Erythroblast (primary cell): ENCODE measurements around the gene DNASE1L2.

Experiments used
- DNase-seq, 2 experiments: peaks; one replicate each; lab custom pipeline; 2025; lab: John Stamatoyannopoulos, UW
- GATA1 ChIP-seq: IDR thresholded peaks from 2 replicates; pipeline ENCODE4 v1.6.1; 2011; ENCODE audit warnings: low read depth, mild to moderate bottlenecking, control low read depth, low read length, moderate library complexity
- POLR2A ChIP-seq: IDR thresholded peaks from 2 replicates; pipeline ENCODE4 v1.6.1; 2011; ENCODE audit warnings: mild to moderate bottlenecking, low read length

Gene DNASE1L2, protein sequence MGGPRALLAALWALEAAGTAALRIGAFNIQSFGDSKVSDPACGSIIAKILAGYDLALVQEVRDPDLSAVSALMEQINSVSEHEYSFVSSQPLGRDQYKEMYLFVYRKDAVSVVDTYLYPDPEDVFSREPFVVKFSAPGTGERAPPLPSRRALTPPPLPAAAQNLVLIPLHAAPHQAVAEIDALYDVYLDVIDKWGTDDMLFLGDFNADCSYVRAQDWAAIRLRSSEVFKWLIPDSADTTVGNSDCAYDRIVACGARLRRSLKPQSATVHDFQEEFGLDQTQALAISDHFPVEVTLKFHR

DNA sequence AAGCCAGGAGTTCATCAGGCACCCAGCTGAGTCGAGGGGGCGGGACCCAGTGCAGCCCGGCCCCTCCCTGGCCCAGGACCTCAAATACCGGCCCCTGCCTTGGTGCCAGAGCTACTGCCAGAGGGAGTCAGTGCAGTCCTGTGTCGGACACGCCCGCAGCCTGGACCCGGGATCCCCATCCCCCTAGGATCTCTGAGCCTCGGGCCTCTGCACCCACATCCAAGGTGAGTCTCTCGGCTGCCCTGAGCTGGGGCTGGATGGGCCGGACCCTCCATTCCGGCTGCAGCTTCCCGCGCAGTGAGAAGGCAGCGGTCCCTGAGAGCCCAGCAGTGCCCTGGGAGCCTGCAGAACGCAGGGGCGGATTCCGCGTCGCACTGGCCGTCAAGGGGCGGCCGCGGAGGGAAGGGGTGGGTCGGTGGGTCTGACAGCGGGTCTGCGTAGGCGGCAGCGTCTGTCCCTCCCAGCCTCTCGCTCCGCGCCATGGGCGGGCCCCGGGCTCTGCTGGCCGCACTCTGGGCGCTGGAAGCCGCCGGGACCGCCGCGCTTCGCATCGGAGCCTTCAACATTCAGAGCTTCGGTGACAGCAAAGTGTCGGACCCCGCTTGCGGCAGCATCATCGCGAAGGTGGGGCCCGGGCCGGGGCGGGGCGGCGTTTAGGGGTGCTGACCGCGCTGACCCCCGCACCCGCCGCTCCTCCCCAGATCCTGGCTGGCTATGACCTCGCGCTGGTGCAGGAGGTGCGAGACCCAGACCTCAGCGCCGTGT lies at the start of gene DNASE1L2:
TSS of gene DNASE1L2 (plus strand) at position 108 of the 765 bp plus-strand sequence. CDS start at position 481, 373 bp downstream.
- DNase-seq, result no peak
- TF ChIP-seq POLR2A (no peak), GATA1 (no peak)

- no peak for DNase-seq
- TF ChIP-seq GATA1 (no peak), POLR2A (no peak)
Observed at GRCh38 chr16:2186505-2186904, 49.7 kb upstream of the DNASE1L2 start.

- no peak for TF ChIP-seq GATA1
- TF ChIP-seq POLR2A, result no peak
Observed at GRCh38 chr16:2187212-2187611, 49.0 kb upstream of the DNASE1L2 start.

DNA sequence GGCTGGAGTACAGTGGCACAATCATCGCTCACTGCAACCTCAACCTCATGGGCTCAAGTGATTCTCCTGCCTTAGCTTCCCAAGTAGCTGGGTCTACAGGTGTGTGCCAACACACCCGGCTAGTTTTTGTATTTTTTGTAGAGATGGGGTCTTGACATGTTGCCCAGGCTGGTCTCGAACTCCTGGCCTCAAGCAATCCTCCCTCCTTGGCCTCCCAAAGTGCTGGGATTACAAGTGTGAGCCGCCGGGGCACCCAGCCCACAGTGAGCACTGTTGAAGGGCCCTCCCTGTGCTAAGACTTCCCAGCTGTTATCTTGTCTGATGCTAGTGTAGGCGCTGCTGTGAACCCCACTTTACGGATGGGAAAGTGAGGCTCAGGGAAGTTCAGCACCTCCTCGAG lies 47.8 kb upstream of the DNASE1L2 start:
- TF ChIP-seq POLR2A (no peak), GATA1 (no peak)
- no peak for DNase-seq

More at GRCh38 chr16:2187212-2187611, 49.0 kb upstream of the DNASE1L2 start:
- no peak for DNase-seq

DNA sequence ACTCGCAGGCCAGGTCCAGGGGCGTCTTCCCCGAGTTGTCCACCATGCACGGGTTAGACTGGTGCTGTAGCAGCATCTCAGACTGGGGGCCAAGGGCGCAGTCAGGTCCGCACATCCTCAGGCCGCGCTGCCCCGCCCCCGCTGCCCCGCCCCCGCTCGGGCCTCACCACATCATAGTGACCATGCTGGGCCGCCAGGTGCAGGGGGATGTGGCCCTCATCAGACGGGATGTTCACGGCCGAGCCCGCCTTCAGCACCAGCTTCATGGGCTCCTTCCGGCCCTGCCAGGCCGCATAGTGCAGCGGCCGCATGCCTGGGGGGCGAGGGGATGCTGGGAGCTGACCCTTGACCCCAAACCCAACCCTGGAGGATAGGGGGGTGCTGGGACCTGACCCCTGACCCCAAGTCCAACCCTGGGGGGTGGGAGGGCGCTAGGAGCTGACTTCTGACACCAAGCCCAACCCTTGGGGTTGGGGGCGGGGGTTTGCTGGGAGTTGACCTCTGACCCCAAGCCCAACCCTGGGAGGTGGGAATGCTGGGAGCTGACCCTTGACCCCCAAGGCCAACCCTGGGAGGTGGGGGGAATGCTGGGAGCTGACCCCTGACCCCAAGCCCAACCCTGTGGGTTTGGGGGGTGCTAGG lies 46.9 kb upstream of the DNASE1L2 start:
- TF ChIP-seq GATA1 (no peak), POLR2A (no peak)
- DNase-seq, result no peak

- DNase-seq, result no peak
- no peak for TF ChIP-seq GATA1
- TF ChIP-seq POLR2A, result no peak
Observed at GRCh38 chr16:2190002-2190658, 46.1 kb upstream of the DNASE1L2 start.

DNA sequence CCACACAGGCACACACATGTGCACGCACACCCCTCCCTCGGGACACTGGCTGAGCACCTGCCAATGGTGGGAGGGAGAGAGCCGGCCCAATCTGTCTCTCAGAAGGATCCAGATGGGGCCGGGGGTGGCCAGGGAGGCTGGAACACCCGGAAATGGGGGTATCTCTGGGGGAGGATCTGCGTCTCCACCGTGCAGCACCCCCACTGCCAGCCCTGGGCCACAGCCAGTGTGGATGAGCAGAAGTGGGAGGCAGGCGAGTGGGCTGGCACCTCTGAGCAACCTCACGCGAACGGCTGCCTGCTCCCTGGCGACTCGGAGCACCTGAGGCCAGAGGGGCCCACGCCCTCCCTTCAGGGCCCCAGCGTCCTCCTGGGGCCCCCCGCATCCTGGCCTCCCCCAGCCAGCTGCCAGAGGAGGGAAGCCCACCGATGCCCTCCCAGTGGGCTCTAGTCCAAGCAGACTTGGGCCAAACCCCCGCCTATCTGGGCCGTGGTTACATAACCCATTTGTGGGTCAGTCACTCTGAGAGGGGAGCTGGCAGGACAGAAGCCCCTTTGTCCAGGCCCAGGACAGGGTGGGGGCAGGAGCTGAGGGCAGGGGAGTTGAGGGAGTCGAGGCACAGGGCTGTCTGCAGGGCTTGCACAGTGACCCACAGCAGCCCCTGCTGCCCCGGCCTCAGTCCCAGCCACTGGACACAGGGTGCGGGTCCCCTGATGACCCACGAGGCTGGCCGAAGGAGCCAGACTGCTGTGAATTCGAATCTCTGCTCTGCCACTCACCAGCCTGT lies 45.4 kb upstream of the DNASE1L2 start:
- no peak for TF ChIP-seq POLR2A
- no peak for TF ChIP-seq GATA1
- no peak for DNase-seq

- TF ChIP-seq POLR2A (no peak), GATA1 (no peak)
- DNase-seq, result no peak
Observed at GRCh38 chr16:2191446-2191706, 44.9 kb upstream of the DNASE1L2 start.

DNA sequence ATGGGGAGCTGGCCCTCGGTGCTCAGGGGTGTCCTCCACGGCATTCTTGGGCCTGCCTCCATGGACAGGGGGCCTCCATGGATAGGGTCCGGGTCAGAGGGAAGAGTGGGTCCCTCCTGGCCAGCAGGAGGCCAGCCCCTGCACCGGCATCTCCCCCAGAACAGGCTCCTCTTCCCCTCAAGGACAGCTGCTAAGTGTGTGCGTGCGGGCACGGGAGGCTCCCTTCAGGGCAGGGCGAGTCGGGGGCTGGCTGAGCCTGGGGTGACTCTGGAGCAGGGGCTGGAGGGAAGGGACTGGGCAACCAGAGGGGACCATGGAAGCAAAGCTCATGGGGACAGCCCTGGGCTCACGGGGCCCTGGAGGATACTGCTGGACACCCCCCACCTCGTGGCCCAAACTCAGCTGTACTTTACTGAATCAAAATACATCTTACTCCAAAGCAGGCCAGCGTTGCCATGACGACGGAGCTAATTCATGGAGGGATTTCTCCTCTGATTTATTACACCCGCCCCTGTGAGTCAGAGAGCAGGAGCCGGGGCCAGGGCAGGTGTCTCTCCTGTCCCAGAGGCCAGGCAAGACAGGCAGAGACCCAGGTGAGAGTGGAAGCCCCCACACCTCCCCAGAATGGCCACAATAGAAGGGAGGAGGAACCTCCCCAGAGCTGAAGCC lies 41.9 kb upstream of the DNASE1L2 start:
- TF ChIP-seq POLR2A (no peak), GATA1 (no peak)
- DNase-seq, result peak in 1 of 2 experiments; percentile 30

DNA sequence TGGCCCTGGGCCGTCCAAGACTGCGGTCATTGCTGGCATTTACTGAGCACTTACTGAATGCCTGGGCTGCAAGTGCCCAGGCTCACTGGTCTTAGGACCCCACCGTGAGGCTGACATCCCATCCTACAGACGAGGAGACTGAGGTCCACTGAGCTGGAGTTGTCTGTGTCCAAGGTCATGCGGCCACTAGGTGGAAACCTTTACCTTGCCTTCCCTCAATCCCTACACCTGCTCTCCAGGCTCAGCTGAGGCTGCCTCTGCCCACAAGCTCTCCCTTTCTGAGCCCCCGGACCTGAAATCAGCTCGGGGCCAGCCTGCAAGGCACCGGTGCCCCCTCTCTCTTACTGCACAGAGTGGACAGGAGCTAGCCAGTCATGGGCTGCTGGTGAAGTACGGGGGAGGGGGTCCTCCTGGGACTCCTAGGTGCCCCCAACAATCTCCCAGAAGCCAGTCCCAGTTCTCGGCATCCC lies 41.4 kb upstream of the DNASE1L2 start:
- DNase-seq, result peak; percentile 59 to 74
- no peak for TF ChIP-seq POLR2A
- no peak for TF ChIP-seq GATA1

- TF ChIP-seq POLR2A (no peak), GATA1 (no peak)
- no peak for DNase-seq
Observed at GRCh38 chr16:2195322-2196161, 40.7 kb upstream of the DNASE1L2 start.
